A204.1 (cell line): ENCODE results near the gene SPTAN1.
"Not testable (repeated sequence)": the region's sequence is repeated elsewhere in the genome, so short reads cannot be mapped to it uniquely, and the experiment has no call there.

ENCODE experiments used
- FAIRE-seq: peaks from 2 replicates; lab custom pipeline; 2012; peaks lifted over from hg19 to GRCh38; lab: Jason Lieb, UNC

SPTAN1 gene

GRCh38 chr9:128553728-128554127 is 1.3 kb downstream of the SPTAN1 start:
- no peak for FAIRE-seq

- FAIRE-seq = no peak
These were observed 1.9 kb downstream of the SPTAN1 start for GRCh38 chr9:128554155-128554862.

- FAIRE-seq = no peak
These were observed 2.9 kb downstream of the SPTAN1 start for GRCh38 chr9:128555180-128555721.

- FAIRE-seq = no peak
These were observed 3.9 kb downstream of the SPTAN1 start for GRCh38 chr9:128556276-128556675.

GRCh38 chr9:128556926-128557634 is 4.7 kb downstream of the SPTAN1 start:
- FAIRE-seq = no peak

GRCh38 chr9:128558431-128559310 is 6.3 kb downstream of the SPTAN1 start:
- no peak for FAIRE-seq

GRCh38 chr9:128565578-128565977 is 13.2 kb downstream of the SPTAN1 start:
- no peak for FAIRE-seq

GRCh38 chr9:128568470-128569078 is 16.2 kb downstream of the SPTAN1 start:
- FAIRE-seq = no peak

GRCh38 chr9:128575469-128575868 is 23.1 kb downstream of the SPTAN1 start:
- no peak for FAIRE-seq

GRCh38 chr9:128575916-128576315 is 23.5 kb downstream of the SPTAN1 start:
- no peak for FAIRE-seq

GRCh38 chr9:128577206-128577605 is 24.8 kb downstream of the SPTAN1 start:
- FAIRE-seq = no peak

- no peak for FAIRE-seq
These were observed 26.8 kb downstream of the SPTAN1 start for GRCh38 chr9:128579194-128579593.

GRCh38 chr9:128580731-128581130 is 28.3 kb downstream of the SPTAN1 start:
- no peak for FAIRE-seq

- not testable (repeated sequence) for FAIRE-seq
These were observed 32.8 kb downstream of the SPTAN1 start for GRCh38 chr9:128585155-128585554.

- FAIRE-seq = not testable (repeated sequence)
These were observed 34.5 kb downstream of the SPTAN1 start for GRCh38 chr9:128586934-128587333.

- FAIRE-seq = no peak
These were observed 35.1 kb downstream of the SPTAN1 start for GRCh38 chr9:128587453-128587852.

GRCh38 chr9:128588581-128589233 is 36.3 kb downstream of the SPTAN1 start:
- no peak for FAIRE-seq

GRCh38 chr9:128593039-128593438 is 40.7 kb downstream of the SPTAN1 start:
- FAIRE-seq = no peak

GRCh38 chr9:128593856-128594255 is 41.5 kb downstream of the SPTAN1 start:
- no peak for FAIRE-seq

- FAIRE-seq = no peak
These were observed 43.1 kb downstream of the SPTAN1 start for GRCh38 chr9:128595471-128595870.

GRCh38 chr9:128600099-128600498 is 47.7 kb downstream of the SPTAN1 start:
- FAIRE-seq = no peak

GRCh38 chr9:128603697-128604096 is 51.3 kb downstream of the SPTAN1 start:
- FAIRE-seq = no peak
